GM18502 (cell line): ENCODE data around the gene SPAG16.

Experiments used
- ATAC-seq: cut with Tn5 transposase; IDR thresholded peaks from one replicate; pipeline ENCODE4 v1.9.1; 2021; ENCODE audit warnings: mild to moderate bottlenecking; ENCODE audit not compliant: unreplicated experiment, poor library complexity

The SPAG16 gene

GRCh38 chr2:214038186-214038585 is 753.9 kb downstream of the SPAG16 start:
- ATAC-seq = no peak

DNA sequence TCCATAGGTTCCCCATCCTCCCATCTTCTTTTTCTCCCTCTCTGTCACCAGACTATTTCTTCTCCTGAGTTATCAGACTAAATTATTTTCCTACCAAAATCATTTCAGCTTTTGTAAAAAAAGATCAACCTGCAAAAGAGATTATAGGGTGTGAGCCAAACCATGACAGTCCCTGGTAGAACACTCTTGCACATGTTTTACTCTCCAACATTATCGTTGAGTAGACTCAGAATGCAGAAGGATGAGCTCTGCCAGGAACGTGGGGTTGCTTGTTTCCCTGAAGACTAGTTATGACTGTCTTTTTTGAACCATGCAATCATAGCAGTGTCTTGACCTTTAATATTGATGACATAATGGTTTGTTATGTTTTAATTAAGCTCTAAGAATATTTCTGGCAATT is 766.5 kb downstream of the SPAG16 start:
- no peak for ATAC-seq

DNA sequence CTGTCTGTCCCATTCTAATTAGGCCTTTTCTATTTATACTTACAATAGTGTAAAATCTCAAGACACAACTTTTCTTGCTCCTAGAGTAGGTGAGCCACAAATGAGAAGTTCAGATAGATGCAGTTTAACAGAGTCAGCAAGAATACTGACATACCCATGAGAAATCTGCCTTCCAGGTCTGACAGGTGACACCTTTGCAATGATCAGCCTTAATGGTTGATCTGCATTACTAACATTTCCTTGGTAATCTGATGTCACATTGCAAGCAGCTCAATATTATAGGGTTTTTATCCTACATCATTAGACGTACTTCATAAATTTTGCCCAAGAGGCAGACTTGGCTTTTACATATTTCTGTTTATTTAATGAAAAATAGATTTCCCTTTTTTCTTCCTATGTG is 767.3 kb downstream of the SPAG16 start:
- no peak for ATAC-seq

GRCh38 chr2:214052235-214052634 is 768.0 kb downstream of the SPAG16 start:
- no peak for ATAC-seq

- no peak for ATAC-seq
These were observed 773.7 kb downstream of the SPAG16 start for GRCh38 chr2:214057986-214058385.

DNA sequence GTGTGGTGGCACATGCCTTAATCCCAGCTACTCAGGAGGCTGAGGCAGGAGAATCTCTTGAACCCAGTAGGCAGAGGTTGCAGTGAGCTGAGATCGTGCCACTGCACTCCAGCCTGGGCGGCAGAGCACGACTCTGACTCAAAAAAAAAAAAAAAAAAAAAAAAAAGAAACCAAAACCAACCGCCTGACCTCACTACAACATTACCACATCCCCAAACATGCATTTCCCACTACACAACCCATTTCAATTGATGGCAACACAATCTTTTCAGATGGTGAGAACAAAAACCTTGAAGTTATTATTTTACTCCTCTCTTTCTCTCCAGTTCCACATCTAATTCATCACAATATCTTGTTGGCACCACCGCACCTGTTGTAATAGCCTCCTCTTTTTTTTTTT is 778.0 kb downstream of the SPAG16 start:
- ATAC-seq = peak; percentile 52

- no peak for ATAC-seq
These were observed 780.2 kb downstream of the SPAG16 start for GRCh38 chr2:214064471-214064870.

- ATAC-seq = no peak
These were observed 782.6 kb downstream of the SPAG16 start for GRCh38 chr2:214066862-214067261.

DNA sequence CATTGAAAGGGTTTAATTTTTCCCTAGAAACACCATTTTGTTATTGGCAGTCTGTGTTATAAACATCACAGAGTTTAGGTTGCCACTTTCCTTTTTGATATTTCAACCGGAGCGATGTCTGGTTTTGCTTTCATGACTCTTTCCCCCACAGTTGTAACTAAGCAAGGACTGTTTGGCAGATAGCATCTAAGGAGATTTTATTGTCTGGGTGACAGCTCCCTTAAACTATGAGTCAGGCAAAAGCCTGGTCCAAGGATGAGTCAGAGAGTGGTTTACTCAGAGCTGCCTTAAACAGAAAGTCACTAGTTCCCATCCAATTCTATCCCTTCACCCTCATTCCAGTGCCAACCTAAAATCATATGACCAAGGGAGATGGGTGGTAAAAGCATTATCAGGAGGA is 785.0 kb downstream of the SPAG16 start:
- peak; percentile 78 for ATAC-seq

GRCh38 chr2:214075456-214075855 is 791.2 kb downstream of the SPAG16 start:
- ATAC-seq = no peak

DNA sequence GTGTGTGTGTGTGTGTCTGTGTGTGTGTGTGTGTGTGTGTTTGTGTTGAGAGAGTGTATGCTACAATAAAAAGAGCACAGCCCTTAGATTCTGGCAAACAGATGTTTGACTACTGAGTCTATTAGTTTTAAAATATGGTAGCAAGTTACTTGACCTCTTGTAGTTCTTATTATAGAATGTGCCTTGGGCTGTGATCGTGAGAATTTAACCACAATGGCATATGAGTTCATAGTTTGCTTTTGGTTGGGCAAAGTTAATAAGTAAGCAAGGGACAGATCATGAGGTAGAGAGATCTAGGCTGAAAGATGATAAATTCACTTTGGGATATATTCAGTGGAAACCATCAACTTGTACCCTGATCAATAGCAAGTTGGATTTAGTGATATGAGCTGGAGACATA is 792.3 kb downstream of the SPAG16 start:
- no peak for ATAC-seq

GRCh38 chr2:214077727-214078126 is 793.5 kb downstream of the SPAG16 start:
- ATAC-seq = no peak

- no peak for ATAC-seq
These were observed 794.8 kb downstream of the SPAG16 start for GRCh38 chr2:214079032-214079431.

GRCh38 chr2:214088536-214088935 is 804.3 kb downstream of the SPAG16 start:
- ATAC-seq = no peak

GRCh38 chr2:214096208-214096715 is 812.0 kb downstream of the SPAG16 start:
- ATAC-seq = no peak

DNA sequence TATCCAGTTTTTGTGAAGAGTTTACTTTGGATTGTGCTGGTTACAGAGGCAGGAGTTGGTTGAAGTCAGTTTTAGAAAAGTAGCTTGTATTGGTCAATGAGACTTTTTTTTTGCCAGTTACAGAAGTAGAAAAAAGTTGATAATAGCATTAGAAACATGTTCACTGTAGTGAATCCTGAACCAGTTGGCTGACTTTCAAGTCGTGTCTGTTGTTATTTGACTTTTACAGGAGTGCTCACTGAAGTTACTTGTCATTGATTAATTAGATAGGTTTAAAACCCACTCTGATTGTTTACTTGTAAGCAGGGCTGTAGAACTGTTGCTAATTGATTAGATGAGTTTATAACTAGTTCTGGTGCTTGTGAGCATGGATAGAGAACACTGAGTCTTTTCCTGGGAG is 814.5 kb downstream of the SPAG16 start:
- no peak for ATAC-seq

DNA sequence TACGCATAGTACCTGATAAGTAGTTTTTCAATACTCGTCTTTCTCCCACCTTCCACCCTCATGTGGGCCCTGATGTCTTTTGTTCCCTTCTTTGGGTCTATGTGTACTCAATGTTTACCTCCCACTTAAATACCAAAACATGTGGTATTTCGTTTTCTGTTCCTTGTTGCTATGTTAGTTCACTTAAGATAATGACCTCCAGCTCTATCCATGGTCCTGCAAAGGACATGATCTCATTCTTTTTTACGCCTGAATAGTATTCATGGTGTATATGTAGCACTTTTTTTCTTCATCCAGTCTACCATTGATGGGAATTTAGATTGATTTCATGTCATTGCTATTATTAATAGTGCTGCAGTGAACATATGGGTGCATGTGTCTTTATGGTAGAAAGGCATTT is 816.2 kb downstream of the SPAG16 start:
- ATAC-seq = no peak

DNA sequence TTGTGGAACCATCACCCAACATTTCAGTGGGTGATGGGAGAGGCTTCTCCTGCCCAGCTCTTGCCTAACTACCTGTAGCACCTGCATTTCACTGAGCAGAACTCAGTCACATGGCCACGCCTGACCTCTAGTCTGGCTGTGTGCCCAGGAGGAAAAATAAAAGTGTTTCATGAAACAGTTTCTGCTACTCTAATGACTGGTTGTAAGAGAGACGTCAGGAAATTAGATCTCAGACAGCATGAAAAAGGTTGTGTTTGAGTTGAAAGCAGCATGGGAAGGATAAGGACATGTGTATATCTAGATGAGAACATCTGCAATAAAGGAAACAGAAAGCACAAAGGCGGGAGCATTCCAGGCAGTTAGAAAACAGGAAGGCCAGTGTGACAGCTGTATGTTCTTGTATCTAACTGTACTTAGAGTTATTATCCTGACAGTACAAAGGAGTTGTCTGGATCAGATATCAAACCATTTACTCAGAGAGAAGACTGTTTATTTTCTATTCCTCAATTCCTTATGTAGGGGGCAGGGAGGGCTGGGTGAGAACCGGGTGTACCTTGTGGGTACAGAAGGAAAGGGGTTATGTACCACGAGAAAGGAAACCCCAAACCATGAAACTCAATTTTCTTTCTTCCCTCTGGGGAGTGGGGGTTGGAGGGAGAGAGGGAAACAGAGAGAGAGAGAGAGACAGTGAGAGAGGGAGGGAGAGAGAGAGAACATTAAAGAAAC is 819.2 kb downstream of the SPAG16 start:
- no peak for ATAC-seq

DNA sequence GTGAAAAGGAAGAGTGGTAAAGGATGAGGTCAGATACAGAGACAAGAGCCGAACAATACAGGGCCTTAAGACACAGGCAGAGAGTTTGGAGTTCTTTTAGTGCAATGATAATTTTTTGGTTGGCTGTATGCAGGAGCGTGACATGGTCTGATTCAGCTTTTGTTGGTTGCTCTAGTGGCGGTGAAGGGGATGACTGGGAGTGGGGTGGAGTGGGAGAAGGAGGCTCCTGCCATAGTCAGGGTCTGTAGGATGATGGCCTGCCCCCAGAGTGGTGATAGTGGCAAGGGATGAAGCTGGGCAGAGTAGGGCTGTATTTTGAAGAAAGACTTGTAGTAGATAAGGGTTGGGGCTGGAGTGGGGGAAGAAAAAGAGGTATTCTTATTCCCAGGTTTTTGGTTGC is 820.0 kb downstream of the SPAG16 start:
- ATAC-seq = no peak

GRCh38 chr2:214104967-214105366 is 820.7 kb downstream of the SPAG16 start:
- ATAC-seq = no peak

- no peak for ATAC-seq
These were observed 823.5 kb downstream of the SPAG16 start for GRCh38 chr2:214107726-214108125.

GRCh38 chr2:214108598-214108997 is 824.3 kb downstream of the SPAG16 start:
- no peak for ATAC-seq
